GM19455 (cell line): Measurements from ENCODE around the gene ATXN3L.

Source experiments
- ATAC-seq: cut with Tn5 transposase; IDR thresholded peaks from one replicate; pipeline ENCODE4 v1.9.1; 2021; ENCODE audit not compliant: unreplicated experiment

Gene ATXN3L

GRCh38 chrX:13270360-13270759 lies 49.5 kb downstream of the ATXN3L start:
- no peak for ATAC-seq

GRCh38 chrX:13268874-13269273 lies 51.0 kb downstream of the ATXN3L start:
- ATAC-seq, result no peak
